Islet precursor cell (in vitro differentiated cells): ENCODE measurements around the gene PCSK6.

Experiments
- DNase-seq: peaks from one replicate; pipeline ENCODE4 v3.0.0-alpha.2; 2018

Gene PCSK6

GRCh38 chr15:101489599-101490407 is at the start of gene PCSK6:
Gene PCSK6 (minus strand): TSS chr15:101489707. CDS start chr15:101489670, 37 bp downstream.
- DNase-seq: peak; percentile 56

- DNase-seq: peak; percentile 29
Observed at GRCh38 chr15:101538996-101539395, 49.5 kb upstream of the PCSK6 start.

- no peak for DNase-seq
Observed at GRCh38 chr15:101538177-101538576, 48.7 kb upstream of the PCSK6 start.

DNA sequence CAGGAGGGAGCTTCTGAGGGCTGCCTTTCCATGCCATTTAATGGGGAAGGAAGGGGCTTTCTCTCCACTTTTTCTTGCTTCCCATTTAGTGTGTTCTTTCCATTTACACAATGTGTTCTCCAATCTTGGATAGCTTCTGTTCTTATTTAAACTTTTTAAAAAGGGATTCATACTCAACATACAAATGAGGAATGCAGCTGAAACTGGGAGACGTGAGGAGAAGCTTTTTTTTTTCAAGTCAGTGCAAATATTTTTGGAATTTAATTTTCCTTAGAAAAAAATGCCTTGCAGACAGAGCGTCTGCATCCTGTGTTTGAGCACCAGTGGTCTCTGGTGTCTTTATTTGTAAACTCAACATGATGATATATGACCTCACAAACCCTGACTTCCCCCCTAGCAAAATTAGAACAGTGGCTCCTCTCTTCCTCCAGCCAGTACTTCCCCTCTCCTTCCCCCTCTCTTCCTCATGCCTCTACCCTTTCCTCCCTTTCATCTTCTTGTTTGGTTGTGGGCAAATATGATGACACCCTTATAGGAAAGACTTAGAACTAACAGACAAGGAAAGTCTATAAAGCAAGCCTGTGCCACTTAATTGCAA is 48.1 kb upstream of the PCSK6 start:
- DNase-seq: no peak

DNA sequence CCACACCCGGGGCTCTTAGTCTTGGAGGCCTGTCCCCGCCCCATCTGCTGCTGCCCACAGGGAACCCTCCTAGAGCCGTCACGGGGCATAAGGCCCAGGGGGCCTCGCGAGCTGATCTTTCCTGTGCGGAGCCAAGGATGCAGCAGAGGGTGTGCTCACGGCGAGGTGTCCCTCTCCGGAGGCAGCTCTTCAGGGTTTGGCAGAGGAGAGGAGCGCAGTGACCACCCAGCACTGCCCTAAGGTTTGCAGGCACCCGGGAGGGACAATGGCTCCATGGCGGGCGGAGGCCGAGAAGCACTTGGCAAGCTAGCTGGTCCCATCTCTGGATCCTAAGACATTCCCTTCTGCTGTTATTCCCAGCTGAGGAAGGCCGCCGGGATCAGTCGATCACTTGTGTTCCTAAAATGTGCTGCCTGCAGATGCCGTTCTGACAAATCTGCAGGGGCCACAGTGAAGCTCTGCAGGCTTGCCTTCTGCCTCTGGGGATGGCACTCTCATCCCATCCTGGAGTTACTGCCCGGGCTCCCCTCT is 47.4 kb upstream of the PCSK6 start:
- DNase-seq: peak; percentile 43

DNA sequence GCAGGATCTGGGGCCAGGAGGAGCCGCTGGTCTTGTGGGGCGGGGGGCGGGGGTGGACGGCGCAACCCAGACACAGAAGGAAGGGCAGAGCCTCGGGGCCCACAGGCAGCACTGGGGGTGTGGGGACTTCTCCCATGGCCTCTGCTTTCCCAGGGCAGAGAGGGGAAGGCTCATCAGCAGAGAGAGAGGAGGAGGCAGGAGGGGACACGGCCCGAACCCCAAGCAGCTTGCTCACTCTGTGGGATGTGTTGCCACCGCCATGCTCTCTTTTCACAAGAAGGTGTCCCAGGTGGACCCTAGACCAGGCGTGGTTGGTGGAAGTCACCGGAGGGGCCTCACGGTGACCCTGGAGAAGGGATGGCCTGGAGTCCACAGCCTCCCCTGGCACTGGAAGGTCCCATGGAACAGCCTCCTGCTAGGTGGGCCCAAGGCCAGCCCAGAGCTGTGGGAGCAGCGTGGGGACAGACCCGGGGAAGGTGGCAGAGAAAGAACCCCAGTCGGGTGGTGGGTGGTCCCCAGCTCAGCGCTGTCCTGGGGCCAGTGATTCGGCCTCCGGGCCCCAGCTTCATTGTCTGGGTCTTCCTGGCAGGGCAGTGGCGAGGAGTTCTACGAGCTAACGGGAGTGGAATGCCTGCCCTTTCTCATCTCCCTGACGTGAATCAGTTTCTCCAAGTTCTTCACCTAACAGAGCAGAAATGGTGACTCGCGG is 46.8 kb upstream of the PCSK6 start:
- peak; percentile 51 for DNase-seq

DNA sequence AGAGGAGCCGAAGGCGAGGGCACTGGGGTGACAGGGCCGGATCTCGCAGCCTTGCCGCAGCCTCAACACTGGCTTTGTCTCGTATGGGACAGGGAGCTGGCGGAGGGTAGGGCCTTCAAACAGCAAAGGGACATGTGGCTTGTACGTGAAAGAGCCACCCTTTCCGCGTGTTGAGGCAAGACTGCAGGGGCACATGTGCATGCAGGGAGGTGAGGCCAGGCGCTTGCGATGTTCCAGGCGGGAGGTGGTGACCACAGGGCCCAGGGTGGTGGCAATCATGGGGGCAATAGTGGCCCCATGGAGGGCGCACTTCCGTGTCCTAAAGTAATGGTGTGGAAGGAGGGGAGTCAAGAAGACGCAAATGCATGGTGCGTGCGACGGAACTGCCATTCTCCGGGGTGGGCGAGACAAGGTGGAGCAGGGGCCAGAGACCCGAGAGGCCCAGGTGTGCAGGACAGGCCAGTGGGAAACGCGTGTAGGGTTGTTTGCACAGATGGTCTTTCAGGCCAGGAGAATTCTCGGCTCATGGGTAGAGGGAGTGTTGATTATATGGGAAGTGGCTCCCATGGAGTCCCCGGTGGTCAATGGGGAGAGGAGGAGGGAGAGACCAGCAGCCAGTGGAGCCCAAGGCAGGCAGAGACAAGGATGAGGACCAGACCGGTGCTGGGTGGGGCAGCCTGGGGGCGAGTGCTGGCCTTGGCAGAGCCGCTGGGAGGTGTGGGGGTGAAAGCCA is 45.8 kb upstream of the PCSK6 start:
- peak; percentile 47 for DNase-seq

DNA sequence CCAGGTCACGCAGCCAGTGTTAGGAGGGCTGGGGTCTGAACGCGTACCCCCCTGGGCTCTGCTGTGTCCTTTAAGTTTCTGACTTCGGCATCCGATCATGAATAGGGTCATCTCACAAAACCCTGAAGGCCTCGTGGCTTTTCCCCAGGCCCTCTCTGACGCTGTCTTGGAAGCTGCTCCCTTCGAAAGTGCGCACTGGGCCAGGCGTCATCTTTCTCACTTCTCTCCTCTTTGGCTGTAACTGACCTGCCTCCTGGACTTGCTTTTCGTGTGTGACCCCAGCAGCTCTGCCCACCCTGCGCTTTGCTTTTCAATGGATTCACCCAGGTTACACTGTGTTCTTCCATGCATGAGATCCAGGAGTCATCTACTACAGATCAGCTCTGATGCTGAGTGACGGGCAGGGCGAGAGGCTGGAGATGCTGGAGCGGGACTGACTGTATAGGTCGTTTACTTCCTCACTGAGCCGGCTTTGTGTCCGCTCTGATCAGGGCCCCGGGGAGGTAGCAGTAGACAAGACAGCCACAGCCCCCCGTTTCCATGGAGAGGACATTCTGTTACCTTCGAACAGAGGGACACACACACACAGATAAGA is 45.0 kb upstream of the PCSK6 start:
- DNase-seq: peak; percentile 45

DNA sequence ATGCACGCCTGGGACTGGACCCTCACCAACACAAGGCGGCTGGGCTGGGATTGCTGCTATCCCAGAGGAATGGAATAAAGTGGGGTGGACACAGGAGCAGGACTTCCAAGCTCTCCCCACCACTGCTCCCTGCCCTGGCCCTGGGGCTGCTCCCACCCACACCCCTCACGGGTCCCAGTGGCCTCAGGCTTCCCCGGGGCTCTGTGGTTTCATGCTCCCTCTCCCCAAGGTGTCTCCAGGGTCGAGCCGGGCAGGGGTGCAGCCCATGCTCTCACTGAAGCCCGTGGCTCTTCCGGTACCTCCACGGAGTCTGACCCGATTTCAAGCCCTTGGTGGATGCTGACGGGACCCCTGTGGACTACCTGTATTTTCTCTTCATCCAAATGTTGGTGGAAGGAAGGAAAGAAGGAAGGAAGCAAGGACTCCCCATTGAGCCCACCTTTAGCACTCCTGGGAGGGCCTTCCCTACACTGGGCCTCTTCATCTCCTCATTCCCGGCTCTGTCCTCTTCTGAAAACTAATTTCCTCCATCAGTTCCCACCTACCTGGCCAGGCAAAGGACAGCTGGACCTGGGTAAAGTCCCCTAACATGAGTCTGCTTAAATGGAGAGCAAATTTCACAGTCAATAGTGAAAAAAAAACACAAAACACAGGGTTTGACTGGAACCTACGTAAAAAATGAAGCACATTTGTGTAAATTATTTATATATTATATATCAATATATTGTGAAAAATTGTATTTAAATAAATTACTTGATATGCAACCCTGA is 44.0 kb upstream of the PCSK6 start:
- DNase-seq: peak; percentile 25

GRCh38 chr15:101532865-101533264 is 43.4 kb upstream of the PCSK6 start:
- DNase-seq: peak; percentile 23

- DNase-seq: no peak
Observed at GRCh38 chr15:101531170-101531569, 41.7 kb upstream of the PCSK6 start.

- DNase-seq: peak; percentile 52
Observed at GRCh38 chr15:101530224-101530958, 40.9 kb upstream of the PCSK6 start.

DNA sequence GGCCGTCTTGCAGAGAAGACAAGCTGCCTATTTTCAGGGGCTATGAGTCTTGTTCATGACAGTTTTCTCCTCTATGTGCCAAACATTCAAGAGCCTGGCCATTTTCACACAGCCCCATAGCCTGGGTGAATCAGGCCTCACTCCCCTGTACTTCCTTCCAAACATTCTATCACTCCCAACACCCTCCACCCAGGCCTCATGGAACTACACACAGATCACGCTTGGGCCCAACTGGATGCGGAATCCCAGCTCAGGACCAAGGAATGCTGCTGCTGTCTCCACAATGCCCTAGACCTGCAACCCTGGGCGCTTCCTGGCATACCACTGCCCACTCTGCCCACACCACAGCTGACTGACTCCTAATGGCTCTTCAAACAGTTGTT is 39.4 kb upstream of the PCSK6 start:
- peak; percentile 43 for DNase-seq

DNA sequence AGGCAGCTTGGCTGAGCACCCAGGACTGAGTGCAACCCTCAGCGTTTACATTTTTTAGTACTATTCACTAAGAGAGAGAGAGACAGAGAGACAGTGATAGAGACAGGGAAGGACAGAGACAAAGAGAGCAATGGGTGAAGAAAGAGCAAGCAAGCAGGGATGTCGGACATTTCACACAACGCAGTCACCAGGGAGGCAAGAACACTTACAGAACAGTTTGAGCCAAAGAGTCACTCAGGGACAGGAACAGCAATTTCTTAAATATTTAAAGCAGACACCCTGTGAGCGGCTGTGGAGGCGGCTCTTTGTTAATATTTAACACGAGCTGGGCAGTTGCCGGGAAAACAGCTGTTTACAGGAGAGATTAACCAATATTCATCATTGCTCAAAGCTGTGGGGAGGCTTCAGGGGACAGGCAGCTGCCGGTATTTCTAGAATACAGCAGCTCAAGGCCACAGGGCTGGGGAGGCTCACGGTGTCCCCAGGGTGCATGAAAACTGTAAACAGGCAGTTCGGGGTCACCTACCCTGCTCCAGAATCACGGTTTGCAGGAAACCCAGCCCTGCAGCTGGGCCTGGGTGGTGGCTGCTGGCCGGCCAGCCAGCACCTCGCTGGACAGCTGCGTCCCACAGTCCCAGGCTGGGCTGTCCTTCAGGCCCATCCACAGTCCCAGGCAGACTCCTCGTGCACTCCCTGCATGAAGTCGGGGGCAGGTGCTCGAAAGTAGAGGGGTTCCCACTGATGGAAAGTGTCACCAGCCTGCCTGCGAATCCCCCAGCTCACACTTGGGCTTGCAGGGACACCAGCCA is 38.8 kb upstream of the PCSK6 start:
- no peak for DNase-seq

DNA sequence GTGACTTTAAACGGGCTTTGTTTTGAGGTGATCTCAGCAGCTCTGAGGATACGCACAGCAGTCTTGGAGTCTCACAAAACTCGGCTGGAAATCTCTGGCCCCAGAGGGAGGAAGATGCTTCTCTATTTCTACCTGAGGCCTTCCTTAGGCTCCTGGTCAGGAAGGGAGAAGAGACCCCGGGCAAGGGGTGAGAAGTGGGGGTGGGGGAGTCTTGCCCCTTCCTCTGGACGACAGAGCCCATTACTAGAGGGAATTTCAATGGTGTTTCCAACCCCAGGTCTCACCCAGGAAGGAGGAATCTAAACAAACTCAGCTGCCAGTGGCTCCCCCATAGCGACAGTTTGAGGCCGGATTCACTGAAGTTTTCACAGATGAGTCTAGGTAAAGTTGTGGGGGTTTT is 37.4 kb upstream of the PCSK6 start:
- no peak for DNase-seq

- no peak for DNase-seq
Observed at GRCh38 chr15:101526442-101526841, 36.9 kb upstream of the PCSK6 start.

DNA sequence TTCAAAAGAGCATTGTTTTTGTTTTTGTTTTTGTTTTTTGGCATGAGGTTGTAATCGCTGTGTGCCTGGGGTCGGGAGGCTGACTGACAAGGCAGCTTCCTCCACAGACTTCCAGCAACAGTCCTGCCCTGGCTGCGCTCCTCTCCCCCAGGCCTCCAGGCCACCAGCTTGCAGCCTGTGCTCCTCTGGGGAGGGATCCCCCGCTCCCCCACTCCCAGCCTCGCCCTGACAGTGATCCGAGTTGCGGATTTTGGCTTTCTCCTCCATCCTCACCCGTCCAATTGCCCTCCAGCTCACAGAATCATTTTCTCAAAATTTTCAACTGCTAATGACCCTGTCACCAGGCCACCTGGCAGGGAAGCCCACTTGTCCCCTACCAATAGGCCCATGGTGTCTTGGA is 36.5 kb upstream of the PCSK6 start:
- DNase-seq: no peak

GRCh38 chr15:101525087-101525669 is 35.7 kb upstream of the PCSK6 start:
- DNase-seq: peak; percentile 34

GRCh38 chr15:101523560-101523940 is 34.0 kb upstream of the PCSK6 start:
- peak; percentile 42 for DNase-seq
